GM21786 (cell line): ENCODE results near the gene TFG.
"Not testable (repeated sequence)": the region's sequence is repeated elsewhere in the genome, so short reads cannot be mapped to it uniquely, and the experiment has no call there.

ENCODE experiments used
- ATAC-seq: cut with Tn5 transposase; IDR thresholded peaks from one replicate; pipeline ENCODE4 v1.9.1; 2021; ENCODE audit not compliant: unreplicated experiment

The TFG gene

DNA sequence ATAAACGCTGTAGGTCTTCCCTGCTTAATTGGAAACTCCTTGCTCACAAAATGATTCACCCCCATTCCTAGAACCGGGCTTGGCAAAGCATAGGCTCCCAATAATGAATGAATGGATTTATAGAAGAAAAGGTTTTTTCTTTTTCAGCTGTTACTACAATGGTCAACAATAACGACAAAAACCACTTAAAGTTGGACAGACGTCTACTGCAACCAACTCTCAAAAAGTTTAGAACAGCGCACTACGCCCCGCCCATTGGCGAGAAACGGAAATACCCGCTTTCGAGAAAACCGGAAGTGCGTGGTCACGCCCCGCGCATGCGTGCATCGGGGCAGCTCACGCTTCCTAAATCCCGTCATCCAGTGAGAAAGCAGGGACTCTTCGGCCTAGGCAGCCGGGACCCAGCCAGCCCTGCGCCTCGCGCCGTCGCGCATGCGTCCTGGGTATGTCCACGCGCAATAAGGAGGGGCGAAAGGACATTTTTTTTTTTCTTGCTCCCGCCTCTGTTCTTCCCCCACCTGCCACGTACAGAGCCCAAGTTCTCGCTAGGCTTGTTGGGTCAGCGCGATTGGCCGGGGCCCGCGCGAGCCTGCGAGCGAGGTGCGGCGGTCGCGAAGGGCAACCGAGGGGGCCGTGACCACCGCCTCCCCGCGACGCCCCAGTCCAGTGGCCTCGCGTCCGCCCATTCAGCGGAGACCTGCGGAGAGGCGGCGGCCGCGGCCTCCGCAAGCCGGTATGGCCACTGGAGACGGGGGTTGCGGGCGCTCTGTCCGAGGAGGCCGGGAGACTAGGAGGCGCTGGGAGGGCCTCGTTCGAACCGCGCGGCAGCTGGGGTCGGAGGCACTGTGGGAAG lies at the start of gene TFG:
TSS of gene TFG (plus strand) at position 506 of the 853 bp plus-strand sequence. CDS start 4,192 bp downstream, outside the sequence.
- ATAC-seq = peak; percentile 93

DNA sequence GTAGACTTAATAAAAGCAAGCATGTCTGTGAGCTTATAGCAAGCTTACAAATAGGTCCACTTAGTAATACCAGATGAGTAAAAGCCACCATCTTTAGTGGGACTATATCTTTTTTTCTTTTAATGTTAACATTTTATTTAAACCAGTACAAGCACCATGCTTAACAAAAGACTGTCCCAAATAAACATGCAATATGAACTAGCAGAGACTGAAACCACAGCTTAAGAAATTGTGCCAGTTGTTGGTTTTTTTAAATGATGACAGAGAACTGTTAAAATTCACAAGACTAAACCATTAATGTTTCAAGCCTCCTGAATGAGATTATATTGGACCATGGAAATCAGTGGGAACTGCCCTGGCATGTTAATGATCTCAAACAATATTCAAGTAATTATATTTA lies 48.0 kb upstream of the TFG start:
- not testable (repeated sequence) for ATAC-seq

DNA sequence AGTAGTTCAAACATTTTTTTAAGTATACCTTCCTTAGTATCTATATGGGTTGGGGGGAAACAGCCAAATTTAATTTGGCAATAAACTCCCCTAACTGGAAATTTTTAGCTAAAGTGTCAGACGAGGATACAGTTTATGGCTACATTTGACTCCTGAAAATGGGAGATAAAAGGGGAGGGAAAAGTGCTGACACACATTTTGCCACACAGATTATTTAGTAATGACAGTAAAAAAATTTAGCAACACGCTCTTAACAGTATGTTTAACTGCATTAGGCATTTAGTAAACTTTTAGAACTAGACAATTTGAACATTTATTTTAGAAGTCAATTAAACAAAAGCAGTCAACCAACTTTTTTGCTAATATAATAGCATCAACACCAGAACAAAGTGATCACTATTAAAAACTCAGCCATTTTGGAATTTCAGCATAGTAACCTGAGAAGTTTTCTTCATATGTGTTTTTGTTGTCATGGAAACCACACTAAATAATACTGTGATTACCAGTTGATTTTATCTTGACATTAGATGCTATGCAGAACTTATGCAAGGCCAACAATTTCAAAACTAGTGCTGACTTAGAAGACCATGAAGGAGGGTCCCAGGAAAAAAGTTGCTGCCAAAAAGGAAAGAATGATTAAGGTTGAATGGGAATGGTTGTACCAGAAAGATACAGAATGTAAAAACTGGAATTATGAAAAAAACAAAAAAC lies 47.0 kb upstream of the TFG start:
- no peak for ATAC-seq

DNA sequence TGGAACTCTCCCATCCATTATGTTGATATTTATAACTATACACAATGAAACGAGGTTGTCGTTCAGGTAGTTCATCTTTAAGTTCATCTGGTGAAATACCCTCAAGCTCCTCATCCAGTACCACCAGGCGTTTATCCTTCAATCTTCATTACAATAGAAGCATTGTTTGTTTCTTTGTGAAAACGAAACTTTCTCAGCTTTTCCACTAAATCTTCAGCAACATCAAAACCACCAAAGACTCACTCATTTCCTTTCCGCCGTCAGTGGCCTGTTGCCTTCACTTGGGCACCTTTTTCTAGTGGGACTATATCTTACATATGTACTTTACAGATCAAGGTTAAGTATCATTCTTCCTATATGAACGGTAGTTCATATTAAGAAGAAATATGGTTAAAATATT lies 44.1 kb upstream of the TFG start:
- ATAC-seq = no peak

DNA sequence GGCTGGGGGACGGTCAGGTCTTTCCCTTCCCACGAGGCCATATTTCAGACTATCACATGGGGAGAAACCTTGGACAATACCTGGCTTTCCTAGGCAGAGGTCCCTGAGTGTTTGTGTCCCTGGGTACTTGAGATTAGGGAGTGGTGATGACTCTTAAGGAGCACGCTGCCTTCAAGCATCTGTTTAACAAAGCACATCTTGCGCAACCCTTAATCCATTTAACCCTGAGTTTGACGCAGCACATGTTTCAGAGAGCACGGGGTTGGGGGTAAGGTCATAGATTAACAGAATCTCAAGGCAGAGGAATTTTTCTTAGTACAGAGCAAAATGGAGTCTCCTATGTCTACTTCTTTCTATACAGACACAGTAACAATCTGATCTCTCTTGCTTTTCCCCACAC lies 42.6 kb upstream of the TFG start:
- not testable (repeated sequence) for ATAC-seq

DNA sequence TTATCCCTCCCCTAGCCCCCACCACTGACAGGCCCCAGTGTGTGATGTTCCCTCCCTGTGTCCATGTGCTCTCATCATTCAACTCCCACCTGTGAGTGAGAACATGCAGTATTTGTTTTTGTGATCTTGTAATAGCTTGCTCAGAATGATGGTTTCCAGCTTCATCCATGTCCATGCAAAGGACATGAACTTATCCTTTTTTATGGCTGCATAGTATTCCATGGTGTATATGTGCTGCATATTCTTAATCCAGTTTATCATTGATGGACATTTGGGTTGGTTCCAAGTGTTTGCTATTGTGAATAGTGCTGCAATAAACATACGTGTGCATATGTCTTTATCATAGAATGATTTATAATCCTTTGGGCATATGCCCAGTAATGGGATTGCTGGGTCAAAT lies 42.0 kb upstream of the TFG start:
- ATAC-seq = not testable (repeated sequence)

DNA sequence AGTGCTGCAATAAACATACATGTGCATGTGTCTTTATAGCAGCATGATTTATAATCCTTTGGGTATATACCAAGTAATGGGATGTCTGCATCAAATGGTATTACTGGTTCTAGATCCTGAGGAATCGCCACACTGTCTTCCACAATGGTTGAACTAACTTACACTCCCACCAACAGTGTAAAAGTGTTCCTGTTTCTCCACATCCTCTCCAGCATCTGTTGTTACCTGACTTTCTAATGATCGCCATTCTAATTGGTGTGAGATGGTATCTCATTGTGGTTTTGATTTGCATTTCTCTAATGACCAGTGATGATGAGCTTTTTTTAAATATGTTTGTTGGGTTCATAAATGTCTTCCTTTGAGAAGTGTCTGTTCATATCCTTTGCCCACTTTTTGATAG lies 38.3 kb upstream of the TFG start:
- ATAC-seq = not testable (repeated sequence)

DNA sequence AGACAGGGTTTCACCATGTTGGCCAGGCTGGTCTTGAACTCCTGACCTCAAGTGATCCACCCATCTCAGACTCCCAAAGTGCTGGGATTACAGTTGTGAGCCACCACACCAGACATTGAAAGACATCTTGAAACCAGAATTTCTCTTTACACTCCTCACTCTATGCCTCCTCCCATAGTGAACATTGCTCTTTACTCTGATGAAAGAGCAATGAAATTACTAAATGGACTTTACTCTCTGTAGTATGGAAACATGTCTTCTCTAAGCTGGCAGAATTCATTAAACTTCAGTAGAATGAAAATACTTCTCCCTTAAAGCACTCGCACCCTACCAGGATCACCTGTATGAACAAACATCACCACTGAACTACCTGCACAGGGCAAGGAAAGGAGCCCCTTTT lies 27.8 kb upstream of the TFG start:
- ATAC-seq = no peak

DNA sequence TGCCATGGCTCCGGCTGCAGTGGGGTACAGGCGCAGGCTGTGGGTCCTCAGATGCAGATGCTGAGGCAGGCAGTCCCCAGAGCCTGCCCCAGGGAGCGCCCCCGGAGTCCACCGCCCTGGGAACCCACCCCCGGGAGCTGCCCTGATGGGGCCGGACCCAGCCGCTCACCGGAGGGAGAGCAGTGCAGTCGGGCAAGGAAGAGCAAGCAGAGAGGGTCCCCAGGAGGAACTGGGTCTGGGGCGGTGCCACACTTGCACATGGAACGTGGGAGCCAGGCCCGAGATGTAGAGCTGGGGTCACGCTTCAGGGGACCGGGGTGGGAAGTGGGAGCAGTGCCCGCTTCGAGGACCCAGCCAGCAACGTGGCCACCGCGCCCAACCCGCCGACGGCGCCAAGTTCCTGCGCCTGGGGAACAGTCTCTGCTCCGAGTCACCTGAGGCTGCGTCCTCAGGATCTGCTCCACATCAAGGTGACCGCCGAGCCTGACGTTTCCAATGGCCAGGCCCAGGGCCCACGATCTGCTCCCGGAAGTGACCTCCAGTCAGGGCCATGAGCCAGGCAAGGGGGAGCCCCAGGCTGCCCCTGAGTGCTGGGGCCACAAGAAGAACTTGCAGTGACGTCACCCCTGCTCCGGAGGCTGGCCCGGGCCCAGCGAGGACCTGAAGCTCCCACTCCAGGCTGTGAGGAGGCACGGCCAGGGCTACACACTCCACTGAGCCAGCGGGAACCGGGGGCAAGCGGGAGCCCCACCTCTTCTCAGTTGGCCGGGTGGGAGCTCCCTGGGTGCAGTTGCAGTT lies 27.0 kb upstream of the TFG start:
- no peak for ATAC-seq

DNA sequence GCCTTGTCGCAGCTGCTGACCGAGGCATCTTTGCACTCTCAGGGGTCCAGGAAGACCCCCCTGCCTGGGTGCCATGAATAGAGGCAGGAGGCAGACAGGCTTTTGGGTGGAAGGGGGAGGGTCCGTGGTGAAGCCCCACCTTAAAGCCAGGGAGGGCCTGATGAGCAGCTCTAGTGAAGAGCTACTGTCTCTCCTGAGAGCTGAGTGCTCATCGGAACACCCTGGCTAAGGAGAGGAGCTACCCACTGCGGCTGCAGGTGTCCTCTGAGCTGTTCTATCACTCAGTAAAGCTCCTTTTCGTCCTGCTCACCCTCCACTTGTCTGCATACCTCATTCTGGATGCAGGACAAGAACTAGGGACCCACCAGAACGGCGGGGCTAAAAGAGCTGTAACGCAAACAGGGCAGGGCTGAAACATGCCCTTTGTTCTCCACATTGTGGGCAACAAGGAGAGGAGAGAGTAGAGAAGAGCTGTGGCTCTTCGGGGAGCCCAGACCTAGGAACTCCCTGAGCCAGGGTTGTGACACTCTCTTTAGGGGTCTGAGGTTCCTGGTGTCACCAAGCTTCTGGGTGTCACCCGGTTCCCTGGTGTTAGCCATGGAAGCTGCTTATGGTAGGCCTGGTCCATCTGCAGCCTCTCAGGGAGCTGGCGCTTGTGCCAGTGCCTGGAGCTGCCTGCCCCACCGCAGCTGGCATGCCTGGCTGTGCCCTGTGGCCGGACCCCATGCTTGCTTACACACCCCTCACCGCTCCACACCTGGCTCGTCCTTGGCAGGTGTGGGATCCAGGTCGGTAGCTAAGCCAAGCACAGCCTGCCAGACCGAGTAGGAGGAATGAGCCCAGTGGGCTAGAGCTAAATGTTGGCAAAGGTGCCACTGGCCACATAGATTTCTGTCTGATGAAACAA lies 26.2 kb upstream of the TFG start:
- no peak for ATAC-seq

DNA sequence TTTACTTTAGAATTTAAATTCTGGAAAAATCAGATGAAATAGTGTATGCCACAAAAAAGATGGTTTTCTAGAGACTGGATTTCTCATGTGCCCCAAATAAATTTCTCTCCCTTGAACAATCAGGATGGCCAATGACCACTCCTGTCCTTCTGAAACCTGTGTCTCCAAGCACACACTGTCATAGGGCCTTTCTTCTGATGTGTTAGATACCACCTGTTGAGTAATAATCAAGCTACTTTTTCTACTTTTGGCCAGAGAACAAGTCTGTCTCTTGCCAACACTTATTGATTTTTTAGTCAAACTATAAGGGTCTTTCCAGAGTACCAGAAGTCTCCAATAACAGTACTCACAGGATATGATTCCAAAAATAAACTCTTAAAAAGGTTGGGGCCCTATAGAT lies 16.1 kb upstream of the TFG start:
- ATAC-seq = no peak

DNA sequence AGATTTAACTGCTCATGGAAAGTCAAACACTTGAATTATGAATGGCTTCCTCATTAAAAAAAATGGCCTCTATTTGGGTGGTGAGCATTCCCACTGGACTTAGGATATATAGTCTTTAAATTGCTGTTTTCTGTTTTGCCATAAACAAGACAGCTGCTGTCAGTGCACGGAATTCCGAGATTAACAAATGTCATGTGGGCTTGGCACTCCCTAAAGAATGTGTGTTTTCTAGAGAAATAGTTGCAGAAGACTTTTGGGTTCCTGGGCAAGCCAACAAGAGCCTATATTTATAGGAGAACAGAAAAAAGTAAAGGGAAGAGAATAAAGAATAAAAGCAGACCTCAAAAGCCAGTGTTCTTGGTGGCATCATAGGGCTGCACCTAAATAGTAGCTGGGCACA lies 13.6 kb upstream of the TFG start:
- no peak for ATAC-seq

DNA sequence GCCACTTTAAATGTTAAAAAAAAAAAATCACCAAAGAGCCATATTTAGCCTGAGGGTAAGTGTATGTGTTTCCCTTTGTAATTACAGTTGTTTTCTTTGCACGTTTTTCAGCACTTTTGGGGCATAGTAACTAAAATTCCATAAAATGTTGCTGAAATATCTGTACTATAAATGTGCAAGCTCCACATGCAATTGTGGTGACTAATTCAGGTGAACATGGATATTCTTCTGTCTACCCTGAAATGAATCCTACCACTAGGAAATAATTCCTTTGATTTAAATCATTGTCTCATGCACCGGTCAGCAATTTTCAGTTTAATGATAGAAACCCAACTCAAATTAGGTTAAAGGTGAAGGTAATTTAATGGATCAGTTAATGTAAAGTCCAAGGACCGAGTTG lies 13.1 kb upstream of the TFG start:
- ATAC-seq = no peak

DNA sequence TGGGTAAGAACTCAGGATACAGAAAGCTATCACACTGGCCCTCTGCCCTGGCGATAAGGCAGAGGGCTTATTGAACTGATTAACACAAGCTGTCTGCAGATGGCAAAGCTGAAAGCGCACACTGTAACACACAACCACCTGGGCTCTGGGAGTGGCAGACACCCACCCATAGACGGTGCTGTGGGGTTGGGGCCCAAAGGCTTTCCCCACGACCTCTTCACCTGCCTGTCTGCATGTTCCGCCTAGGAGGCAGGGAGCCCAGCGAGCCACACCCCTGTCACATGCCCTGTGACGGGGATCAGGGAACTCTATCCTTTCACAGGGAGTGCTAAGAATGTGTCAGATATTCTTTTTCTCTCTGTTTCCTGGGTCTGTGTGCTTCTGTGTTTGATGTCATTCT lies 12.1 kb upstream of the TFG start:
- ATAC-seq = no peak

DNA sequence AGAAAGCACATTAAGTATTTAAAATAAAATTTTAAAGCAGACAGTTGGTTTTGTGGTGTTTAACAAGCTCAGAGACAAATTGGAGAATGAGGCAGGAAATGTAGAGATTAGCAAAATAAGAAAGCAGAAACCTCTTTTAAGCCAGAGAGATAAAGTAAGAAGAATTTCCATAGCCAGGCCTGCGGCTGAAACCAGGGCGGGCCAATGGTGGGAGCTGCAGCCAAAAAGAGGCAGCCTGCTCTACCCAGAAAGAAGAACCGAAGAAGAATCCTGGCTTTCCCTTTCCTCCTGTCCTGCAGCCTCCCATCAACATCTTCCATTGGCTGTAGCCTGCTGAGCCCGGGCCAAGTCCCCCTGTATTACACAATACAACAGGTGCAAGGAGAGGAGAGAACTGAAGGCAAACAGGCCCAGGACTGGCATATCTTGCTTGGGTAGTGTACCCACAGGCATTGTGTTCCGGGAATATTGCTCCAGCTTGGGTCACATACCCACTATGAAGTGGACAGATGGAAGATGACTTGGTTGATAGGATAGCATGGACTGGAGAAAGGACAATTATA lies 11.5 kb upstream of the TFG start:
- ATAC-seq = no peak

DNA sequence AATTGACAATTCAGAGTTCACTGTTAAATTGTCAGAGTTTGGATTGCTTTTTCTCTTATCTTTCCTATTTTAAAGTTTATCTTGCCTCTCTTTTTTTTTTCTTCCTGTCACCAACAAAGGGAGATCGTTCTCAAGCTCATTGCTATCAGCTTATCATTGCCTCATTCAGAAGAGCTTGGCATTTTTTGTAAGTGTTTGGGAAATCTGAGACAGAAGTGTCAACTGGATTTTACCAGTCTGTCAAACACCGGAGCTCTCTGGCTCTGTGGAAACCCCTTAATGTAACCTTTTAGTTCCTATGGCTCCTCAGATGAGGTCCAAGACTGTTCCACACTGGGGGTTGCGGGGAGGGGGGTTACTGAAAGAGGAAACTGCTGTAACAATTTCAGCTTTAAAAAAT lies 10.6 kb upstream of the TFG start:
- no peak for ATAC-seq

DNA sequence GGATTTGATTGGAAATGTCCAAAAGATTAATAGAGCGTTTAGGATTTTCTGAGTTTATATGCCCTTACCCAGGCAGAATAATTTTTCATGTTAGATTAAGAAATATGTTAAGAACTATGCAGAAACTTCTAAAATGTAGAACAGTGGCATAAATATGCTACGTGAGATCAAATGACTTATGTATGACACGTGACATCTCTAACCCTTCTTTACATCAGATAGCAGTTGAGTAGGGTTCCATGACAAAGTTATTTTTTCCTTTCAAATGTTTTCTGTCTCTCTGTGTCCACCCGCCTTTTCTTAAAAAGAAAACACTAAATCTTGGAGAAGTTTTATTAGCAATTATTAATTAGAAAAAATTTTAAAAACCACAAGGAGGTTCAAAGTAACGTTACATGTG lies 8.6 kb upstream of the TFG start:
- no peak for ATAC-seq

DNA sequence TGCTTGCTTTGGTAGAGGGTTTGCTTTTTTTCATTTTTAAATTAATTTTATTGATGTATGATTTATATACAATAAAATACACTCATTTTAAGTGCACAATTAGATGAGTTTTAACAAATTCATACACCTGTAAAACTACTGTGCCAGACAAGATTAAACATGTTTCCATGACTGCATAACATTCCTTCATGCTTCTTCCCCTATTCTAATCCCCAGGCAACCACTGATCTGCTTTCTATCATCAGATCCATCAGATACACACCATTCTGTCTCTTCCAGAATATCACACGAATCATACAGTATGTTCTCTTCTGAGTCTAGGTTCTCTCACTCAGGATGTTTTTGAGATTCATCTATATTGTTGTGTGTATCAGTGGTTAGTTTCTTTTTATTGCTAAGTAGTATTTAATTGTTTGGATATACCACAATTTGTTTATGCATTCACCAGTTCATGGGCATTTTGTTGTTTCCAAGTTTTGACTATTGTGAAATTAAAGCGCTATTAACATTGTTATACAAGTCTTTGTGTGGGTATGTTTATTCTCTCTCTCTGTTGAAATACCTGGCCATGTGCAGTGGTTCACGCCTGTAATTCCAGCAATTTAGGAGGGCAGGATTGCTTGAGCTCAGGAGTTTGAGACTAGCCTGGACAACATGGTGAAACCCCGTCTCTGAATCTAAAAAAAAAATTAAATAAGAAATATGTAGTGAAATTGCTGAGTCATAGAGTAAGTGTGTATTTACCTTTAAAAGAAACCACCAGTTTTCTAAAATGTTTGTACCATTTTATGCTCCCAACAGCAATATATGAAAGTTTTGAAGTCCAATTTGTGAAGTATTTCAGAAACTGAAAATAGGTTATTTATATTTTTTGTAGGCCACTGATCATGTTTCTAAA lies 7.0 kb upstream of the TFG start:
- ATAC-seq = no peak

DNA sequence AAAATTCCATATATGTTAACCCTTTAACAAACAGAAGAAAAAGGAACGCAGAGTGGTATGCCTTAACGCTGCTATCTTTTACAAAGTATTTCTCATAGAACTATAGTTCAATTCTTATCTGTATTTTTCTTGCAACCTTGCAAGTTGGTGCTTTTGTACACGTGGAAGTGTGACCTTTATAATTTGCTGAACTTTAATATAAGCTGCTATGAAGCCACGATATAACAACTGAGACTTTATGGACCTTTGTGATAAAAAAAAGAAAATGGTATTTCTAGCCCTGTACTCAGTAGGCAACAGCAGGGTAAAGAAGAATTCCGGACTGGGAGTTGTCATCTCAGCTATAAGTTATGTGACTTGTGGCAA lies 6.3 kb upstream of the TFG start:
- no peak for ATAC-seq
